Activated CD4-positive, alpha-beta T cell treated with anti-CD3 and anti-CD28 coated beads, Interleukin-2, Interleukin-6, amounts not matched to agents 100 ng/mL and 50 ng/mL, durations not matched to agents 16 hours and 8 hours (primary cell): Measurements from ENCODE around the gene KBTBD8.
A peak's percentile ranks its signal among the peaks of the same experiment; 100 is the strongest.

Experiments
- DNase-seq: peaks from one replicate; pipeline ENCODE4 v3.0.0-alpha.2; 2020

The KBTBD8 gene

GRCh38 chr3:67000009-67000408 lies 1.9 kb downstream of the KBTBD8 start:
- peak; percentile 49 for DNase-seq

- DNase-seq: peak; percentile 46
These were observed 3.2 kb downstream of the KBTBD8 start for GRCh38 chr3:67001086-67001861.

GRCh38 chr3:67005974-67006373 lies 7.9 kb downstream of the KBTBD8 start:
- no peak for DNase-seq

- no peak for DNase-seq
These were observed 8.4 kb downstream of the KBTBD8 start for GRCh38 chr3:67006460-67006859.

- DNase-seq: no peak
These were observed 10.3 kb downstream of the KBTBD8 start for GRCh38 chr3:67008388-67008787.

GRCh38 chr3:67009716-67010115 lies 11.6 kb downstream of the KBTBD8 start:
- DNase-seq: no peak

GRCh38 chr3:67011414-67012131 lies 13.5 kb downstream of the KBTBD8 start:
- DNase-seq: no peak

GRCh38 chr3:67012564-67012963 lies 14.5 kb downstream of the KBTBD8 start:
- no peak for DNase-seq

GRCh38 chr3:67015702-67016484 lies 17.8 kb downstream of the KBTBD8 start:
- DNase-seq: no peak

GRCh38 chr3:67016522-67017080 lies 18.5 kb downstream of the KBTBD8 start:
- no peak for DNase-seq

- no peak for DNase-seq
These were observed 19.1 kb downstream of the KBTBD8 start for GRCh38 chr3:67017211-67017610.

GRCh38 chr3:67018105-67018788 lies 20.1 kb downstream of the KBTBD8 start:
- DNase-seq: no peak

GRCh38 chr3:67018789-67019526 lies 20.9 kb downstream of the KBTBD8 start:
- DNase-seq: no peak

GRCh38 chr3:67028001-67028784 lies 30.1 kb downstream of the KBTBD8 start:
- no peak for DNase-seq

GRCh38 chr3:67030785-67031740 lies 33.0 kb downstream of the KBTBD8 start:
- no peak for DNase-seq

GRCh38 chr3:67031986-67032385 lies 33.9 kb downstream of the KBTBD8 start:
- no peak for DNase-seq

GRCh38 chr3:67033079-67033478 lies 35.0 kb downstream of the KBTBD8 start:
- no peak for DNase-seq

GRCh38 chr3:67034371-67034770 lies 36.3 kb downstream of the KBTBD8 start:
- no peak for DNase-seq

- DNase-seq: no peak
These were observed 39.5 kb downstream of the KBTBD8 start for GRCh38 chr3:67037615-67038014.

GRCh38 chr3:67044295-67044694 lies 46.2 kb downstream of the KBTBD8 start:
- DNase-seq: no peak
